ENCODE results near the gene MTHFS.
"Not testable (repeated sequence)": the region's sequence is repeated elsewhere in the genome, so short reads cannot be mapped to it uniquely, and the experiment has no call there.

MTHFS gene

DNA sequence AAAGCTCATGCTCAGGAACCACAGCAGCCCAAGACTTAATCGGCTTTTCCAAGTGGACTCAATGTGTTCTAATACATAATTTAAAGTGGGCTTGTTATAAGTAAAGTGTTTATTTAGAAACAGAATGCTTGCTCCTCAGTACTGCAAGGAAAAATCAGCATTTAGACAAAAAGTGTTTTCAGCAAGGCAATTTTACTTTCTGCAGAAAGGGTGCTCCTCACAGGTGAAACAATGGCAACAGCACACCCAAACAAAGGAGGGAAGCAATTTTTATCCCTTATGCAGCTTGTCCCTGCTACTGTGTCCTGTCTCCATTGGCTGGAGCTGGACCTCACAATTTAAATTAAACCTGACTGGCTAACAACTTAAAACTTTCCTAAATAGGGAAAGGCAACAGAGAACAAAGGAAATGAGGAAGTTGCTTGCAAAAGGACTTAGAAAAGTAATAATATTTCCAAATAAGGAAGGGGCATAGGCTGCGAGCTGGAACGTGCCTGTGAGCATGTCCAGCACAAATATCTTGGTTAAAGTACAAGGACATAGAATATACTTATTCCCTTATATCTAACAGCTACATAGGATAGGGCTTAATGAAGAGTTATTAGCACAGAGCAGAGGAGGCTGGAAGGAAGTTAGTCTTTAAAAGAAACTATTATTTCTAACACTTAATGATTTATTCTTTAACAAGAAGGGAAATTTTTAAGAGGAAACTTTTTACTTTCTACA is 19.1 kb upstream of the MTHFS start:
- DNase-seq = peak in 2 of 4 experiments; percentile 27 to 34

DNA sequence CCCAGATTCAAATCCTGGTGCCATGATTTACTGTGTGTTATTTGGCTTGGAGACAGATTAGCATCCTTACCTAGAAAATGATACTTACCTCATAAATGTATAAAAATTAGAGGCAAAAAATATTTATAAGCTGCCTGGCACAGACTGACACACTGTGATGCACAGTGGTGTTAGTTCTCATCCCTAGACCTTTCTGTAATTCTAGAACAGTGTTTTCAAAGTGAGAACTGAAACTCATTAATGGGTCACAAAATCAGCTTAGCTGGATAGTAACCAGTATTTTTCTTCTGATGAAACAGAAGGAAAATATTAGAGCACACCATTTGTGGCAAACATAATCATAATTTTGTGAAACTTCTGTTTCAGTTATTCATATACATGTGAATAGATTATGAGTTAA is 17.9 kb upstream of the MTHFS start:
- no peak for DNase-seq

DNA sequence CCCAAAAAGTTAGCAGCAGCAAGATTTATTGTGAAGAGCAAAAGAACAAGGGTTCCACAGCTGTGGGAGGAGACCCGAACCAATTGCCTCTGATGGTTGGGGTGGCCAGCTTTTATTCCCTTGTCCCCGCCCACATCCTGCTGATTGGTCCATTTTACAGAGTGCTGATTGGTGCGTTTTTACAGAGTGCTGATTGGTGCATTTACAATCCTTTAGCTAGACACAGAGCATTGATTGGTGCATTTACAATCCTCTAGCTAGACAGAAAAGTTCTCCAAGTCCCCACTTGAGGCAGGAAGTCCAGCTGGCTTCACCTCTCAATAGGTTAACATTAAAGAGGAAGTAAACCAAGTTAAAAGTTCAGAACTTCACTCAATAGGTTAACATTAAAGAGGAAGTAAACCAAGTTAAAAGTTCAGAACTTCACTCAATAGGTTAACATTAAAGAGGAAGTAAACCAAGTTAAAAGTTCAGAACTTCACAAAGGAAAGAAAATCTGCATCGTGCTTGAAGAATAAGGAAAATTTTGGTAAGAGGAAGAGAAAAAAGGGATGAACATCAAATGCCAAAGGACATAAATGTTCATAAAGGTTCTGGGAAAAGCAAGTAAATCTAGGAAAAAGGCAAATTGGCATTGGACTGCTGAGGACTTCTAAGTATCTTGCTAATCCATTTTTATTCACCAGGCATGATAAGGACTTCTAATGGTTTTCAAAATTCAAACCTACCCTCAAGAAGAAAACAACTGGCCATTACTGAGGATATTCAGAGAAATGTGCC is 12.9 kb upstream of the MTHFS start:
- DNase-seq = peak in 2 of 4 experiments; percentile 38 to 41

DNA sequence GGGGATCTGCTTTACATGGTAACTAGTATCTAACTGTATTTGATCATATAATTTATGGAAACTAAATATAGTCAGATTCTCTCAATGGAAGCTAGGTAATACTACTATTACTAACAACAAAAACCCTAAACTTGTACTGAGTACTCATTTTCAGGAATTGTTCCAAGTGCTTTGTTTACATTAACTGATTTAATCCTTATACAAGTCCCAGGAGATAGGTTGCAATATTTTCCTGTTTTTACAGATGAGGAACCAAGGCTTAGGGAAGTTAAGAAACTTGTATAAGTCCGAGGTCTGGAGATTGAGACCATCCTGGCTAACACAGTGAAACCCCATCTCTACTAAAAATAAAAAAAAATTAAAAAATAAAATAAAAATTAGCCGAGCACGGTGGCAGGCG is 7.5 kb upstream of the MTHFS start:
- peak in 2 of 4 experiments; percentile 43 to 49 for DNase-seq

DNA sequence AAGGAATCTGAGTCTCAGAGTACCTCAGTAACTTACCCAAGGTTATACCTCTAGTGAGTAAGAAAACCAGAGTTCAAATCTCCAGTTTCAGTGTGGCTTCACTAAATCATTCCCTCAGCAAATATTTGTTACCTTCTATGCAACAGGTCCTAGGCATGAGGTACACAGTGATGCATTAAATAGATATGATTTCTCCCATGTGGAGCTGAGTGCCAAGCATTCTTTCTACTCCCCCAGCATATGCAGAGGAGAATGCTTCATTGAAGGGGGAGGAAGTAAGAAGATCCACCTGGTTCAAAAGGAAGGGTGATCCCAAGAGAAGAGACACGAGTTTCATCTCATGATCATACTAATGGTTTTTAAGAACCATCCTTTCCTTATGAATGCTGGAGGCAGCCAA is 6.8 kb upstream of the MTHFS start:
- no peak for DNase-seq

DNA sequence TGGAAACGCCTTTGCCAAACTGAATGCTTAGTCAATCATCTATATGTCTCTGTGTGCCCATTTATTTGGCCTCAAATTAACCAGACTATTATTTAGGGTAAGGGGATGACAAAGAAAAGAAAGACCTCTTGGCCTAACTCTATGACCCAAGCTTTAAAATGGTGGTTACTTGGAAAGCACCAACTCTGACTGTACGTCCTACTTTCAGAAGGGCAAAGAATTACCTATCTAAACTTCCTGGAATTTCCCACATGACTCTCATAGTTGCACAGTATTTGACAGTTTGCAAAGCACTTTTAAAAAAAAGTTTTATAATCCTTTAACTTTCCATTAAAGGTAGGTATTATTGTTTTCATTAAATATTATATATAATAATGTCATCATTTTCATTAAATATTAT is 6.3 kb upstream of the MTHFS start:
- DNase-seq = no peak

DNA sequence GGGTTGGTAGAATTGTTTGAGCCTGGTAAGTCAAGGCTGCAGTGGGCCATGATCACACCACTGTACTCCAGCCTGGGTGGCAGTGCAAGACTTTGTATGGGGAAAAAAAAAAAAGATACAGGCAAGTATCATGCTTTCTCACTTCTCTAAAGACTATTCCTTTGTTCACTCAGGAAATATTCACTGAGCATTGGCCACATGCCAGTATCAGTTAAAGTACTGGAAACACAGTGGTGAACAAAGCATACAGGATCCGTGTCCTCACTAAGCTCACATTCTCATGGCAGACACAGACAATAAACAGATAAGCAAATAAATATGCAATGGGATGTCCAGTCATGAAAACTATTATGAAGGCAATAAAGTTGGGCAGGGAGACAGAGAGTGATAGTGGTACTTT is 5.1 kb upstream of the MTHFS start:
- peak in 2 of 4 experiments; percentile 25 to 55 for DNase-seq

DNA sequence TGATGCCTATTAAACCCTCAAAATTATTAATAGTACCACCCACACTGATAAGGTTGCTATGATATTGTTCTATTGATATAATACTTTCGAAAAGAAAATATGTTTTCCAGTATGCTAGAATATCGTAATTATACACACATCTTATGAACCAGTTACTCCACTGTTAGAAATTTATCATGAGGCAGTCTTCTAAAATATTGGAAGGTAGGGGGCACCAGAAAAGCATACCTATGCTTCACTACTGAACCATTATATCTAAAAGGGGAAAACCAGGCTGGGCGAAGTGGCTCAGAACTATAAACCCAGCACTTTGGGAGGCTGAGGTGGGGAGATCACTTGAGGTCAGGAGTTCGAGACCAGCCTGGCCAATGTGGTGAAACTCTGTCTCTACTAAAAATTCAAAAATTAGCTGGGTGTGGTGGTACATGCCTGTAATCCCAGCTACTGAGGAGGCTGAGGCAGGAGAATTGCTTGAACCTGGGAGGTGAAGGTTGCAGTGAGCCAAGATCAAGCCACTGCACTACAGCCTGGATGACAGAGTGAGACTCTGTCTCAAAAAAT is 4.1 kb upstream of the MTHFS start:
- not testable (repeated sequence) for DNase-seq

DNA sequence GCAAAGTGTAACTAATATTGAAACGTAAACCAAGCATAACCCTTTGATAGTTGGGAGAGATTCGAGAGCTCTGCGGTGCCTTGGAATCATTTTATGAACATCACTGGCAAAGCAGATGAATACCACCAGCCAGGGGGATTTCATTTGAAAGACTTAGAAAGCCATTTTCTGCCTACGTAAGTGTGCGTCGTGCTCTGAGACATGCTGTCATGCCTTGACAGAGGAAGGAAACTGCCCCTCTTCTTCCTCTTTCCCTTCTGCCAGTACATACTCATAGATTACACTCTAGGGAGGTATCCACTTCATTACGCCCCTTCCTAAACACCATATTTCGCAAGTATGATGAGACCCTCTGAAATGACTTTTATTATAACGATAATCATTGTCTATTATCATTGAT is 3.3 kb upstream of the MTHFS start:
- DNase-seq = peak in 3 of 4 experiments; percentile 37 to 48 (median 43)

DNA sequence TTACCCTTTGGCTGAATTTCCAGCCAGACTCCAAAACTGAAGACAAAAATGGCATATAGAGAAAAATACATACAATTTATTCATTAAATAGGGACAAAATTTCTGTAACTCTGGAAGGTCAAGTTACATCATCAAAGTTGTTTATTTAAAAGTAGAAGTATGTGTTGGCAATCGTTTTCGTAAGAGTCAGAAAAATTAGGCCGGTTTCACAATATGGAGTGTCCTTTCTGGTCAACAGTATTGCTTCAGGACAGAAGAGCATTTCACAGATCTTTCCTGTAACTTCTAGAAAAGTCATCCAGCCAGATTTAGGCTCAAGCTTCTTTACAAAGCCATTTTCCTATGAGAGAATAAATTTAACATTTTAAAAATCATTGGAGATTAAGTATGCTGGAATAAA is 2.0 kb upstream of the MTHFS start:
- peak; percentile 74 to 93 (median 85) for DNase-seq

DNA sequence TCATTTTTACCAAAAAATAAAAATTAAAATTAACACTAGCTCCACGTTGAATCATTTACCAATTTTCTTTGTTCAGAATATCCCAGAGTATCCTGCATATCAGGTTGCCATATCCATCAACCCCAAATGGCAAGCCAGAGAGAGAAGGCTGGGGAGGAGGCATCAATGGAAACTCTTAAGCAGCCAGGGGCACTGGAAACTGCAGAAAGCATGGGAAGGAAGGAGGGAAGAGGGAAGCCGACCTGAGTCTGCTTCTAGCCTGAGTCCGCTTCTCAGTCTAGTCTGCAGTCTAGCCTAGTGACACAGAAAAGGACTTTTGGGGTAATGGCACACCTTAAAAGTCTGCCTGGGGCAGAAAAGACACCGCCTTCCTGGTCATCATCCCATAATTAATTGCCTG is 1.6 kb upstream of the MTHFS start:
- no peak for DNase-seq

DNA sequence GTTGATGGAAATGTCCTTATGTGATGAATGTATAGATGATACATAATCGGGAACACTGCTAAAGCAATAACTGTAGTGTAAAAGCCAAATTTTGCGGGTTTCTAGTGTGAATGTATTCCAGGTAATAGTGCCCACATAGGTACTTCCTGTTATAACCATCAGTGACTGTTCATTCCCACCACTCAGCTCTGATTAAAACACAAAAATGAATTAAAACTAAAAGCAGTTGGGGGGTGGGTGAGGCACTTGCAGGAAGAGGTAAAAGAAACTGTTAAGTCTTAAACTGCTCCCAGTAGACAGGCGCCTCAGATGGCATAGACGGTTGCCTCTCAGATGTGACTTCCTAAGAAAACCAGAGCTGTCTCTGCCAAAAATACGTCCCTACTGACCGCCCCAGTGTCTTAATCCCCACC is 893 bp upstream of the MTHFS start:
- DNase-seq = peak in 2 of 4 experiments; percentile 27 to 36

DNA sequence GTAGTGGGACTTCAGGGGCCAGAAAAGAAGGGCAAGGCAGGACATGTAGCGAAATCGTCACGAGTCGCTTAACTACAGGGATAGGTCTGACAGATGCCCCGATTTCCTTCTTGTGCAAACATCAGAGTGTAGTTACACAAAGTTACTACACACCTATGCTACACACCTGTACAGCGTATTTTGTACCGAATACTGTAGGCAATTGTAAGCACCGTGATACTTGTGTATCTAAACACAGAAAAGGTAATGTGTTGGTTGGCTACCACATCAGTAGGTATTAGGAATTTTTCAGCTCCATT is 515 bp upstream of the MTHFS start:
- DNase-seq = no peak

DNA sequence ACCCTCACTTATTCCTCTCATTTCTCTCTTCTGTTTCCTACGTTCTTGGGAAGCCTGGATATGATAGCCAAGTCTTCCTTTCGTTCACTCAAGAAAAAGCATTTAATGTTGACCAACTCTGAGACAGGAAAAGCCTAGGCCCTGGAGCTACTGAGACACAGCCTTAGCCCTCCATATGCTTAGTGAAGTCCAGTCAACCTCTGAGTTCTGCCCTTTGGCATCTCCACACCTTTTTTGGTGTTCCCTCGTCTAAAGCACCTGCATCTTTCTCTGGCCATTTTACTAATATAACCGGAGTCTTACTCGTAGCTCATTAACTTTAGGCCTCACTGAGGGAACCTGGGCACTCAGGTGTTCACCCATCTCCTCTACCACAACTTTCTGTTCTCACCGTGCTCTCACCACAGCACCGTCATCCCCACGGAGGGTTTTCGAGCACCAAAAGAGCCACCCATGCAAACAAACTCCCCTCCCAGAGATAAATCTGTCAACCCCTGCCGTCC is 632 bp downstream of the MTHFS start:
- DNase-seq = no peak

DNA sequence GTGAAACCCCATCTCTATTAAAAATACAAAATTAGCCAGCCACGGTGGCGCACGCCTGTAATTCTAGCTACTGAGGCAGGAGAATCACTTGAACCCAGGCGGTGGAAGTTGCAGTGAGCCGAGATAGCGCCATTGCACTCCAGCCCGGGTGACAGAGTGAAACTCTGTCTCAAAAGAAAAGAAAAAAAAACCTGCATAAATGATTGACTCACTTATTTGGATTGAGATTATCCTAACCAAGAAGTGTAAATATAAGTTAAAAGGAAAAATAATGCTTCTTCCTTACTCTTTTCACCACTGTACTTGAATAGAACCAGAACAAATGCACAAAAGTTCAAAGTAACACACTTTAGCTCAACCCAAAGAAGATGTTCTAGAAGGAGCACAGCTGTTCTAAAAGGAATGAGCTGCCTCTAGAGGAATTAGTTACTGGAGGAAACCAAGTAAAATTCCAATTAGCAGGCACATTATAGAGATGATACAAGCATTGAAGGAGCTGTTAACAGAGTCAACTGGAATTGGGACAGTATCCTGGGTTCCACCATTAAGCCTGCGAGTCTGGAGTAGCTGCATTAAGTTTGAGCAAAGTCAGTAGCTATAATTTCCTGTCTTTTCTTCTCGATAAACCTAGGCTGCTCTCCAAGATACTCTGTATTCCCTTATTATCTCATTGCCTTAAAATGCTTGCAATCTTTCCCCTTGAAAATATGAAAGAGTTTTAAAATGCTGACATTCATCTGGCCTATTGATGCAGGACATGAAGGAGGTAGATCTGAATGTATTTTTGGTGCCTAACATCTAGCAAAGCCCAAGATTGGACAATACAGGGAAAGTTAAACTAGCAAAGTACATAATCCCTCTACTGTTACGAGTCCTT is 9.5 kb downstream of the MTHFS start:
- DNase-seq = no peak

DNA sequence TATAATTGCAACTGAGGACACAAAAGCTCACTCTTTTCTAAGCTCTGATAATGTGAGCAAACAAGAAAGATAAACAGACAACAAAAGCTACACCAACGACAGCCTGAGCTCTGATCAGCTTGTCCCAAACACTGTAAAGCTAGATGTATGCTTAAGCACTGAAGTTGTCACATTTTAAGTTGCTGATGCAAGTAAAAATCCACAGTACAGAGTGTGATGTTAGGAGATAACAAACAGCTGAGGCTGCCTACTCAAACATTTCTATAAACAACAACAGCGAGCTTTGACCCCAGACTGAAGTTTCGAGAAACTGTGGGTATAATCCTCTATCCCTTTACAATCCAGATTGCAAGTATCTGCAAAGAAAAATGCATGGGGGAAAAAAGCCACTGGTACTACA is 10.7 kb downstream of the MTHFS start:
- DNase-seq = no peak

DNA sequence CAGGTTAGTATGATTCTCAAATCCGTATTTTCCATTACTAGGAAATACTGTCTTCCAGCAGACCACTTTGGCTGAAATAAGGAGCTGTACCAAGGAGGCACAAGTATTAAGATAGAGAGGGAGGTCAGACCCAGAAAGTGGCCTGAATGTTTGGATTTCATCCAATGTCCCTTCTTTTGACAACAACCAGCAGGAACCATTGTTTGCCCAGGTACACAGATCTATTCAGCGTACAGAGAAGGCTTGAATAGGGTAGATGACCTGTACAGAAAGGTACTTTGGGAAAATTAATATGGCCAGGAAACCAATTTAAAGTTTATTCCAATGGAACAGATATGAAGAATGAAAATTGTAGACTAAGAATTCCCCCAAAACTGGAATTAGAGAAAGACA is 12.6 kb downstream of the MTHFS start:
- DNase-seq = no peak

DNA sequence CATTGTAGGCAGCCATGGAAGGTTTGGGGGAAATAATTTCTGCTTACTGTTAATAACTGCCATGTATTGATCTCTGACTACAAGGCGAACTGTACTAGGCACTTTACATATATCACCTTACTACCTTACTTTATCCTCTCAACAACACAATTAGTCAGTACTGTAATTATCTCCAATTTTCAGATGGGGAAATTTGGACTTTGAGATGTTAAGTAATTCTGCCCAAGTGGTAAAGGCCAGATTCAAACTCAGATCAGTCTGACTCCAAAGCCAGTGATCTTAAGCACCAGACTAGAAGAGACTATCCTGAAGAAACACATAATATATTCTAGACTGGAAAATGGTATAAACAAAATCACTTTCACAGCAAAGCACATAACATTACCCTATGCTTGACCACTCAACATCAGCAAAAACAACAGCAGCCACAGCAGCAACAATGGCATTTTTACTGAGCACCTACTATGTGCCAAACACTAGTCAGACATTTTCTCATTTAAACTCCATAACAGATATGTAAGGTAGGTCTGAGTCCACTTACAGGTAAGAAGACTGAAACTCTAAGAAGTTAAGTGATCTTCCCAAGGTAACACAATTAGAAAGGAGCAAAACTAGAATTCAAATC is 13.1 kb downstream of the MTHFS start:
- DNase-seq = no peak

DNA sequence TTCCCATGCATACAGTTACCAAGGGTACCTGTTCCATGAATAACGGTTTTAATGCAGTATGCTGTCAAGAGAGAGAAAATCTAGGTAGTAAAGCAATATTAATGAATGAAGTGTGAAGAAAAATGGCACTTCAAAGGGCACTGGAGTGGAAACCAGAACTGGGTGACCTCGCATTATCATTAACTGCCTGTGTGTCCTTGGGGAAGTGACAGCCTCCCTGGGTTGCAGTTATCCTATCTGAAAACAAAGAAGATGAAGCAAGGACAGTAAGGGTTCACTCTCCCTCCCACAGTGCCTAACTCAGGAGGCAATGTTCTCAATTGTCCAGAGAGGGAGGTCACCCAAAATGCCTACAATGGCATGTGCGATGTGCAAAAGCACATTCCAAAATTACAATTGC is 15.1 kb downstream of the MTHFS start:
- peak in 3 of 4 experiments; percentile 14 to 20 (median 17) for DNase-seq

DNA sequence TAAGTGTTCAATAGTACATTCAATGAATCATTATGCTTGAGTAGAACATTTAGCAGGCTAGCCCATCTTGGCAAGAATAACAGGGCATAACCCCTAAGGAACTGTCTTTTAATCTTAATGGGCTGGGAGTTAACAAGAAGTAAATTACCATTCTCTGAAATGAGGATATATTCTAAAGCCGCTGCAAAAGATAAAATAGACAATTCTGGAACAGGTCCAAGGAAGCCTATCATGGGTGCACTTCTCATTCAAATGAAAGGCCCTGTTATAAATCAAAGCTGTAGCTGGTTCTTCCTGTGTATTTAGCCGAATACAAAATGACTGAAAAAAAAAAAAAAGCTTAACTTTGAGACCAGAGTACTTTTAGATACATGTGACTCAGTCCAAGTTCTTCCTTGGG is 15.6 kb downstream of the MTHFS start:
- no peak for DNase-seq

DNA sequence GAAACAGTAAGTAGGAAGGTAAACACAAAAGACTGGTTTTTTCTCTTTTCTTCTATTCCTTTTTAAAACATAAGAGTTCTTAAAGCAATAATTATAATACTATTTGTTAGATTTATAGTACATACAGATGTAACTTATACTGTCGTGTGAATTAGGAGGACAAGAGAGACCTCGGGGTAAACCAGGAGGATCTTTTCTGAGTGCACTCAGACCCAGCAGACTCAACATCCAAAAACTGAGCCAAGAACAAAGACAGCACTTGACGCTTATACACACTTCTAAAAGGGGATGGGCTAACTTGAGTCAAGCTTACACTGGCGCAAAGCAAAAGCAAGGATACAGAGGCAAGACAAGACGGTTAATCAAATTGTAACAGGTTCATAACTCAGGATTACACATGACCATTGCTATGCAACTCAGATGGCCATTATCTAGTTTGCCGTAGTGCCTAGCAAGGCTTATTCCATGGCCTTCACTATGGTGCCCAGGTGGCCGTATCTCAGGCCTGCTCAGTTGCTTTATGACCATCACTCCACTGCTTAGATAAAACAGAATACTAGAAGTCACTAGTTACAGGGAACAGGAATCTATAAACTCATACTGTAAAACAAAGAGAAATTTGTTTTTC is 18.6 kb downstream of the MTHFS start:
- no peak for DNase-seq

DNA sequence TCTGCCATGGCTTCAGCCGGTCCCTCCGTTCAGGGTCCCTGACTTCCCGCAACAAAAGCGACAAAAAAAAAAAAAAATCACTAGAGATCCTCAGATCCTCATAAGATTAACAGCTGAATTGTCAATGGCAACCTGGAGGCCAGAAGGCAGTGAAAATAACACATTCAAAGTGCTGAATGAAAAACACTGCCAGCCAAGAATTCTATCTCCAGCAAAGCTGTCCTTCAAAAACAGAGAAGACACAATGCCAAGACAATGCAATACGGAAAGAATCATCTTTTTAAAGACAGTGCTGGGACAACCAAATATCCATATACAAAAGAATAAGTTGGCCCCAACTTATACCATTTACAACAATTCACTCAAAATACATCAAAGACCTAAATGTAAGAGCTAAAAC is 21.6 kb downstream of the MTHFS start:
- no peak for DNase-seq
